Nephron progenitor cell (in vitro differentiated cells): Measurements from ENCODE around the gene C19orf25.

Experiments
- DNase-seq: peaks from one replicate; pipeline ENCODE4 v3.0.0; 2021
- H3K27ac Mint-ChIP-seq: 2 replicates; pipeline ENCODE4 v1.8.0; 2021; ENCODE audit warnings: mild to moderate bottlenecking, moderate library complexity, mixed read lengths
- H3K27me3 Mint-ChIP-seq: 2 replicates; pipeline ENCODE4 v1.8.0; 2021; ENCODE audit warnings: mild to moderate bottlenecking, low read depth, mixed read lengths; ENCODE audit not compliant: poor library complexity
- H3K36me3 Mint-ChIP-seq: 2 replicates; pipeline ENCODE4 v1.8.0; 2021; ENCODE audit warnings: low read depth, mixed read lengths
- H3K4me1 Mint-ChIP-seq: 2 replicates; pipeline ENCODE4 v1.8.0; 2021; ENCODE audit warnings: mixed read lengths
- H3K4me3 Mint-ChIP-seq: 2 replicates; pipeline ENCODE4 v1.8.0; 2021; ENCODE audit warnings: mild to moderate bottlenecking, moderate library complexity, mixed read lengths
- H3K9me3 Mint-ChIP-seq: 2 replicates; pipeline ENCODE4 v1.8.0; 2021; ENCODE audit warnings: mild to moderate bottlenecking, moderate library complexity, mixed read lengths
- TF ChIP-seq, protein P1 (sequence below): fragments of 200-600 bp; sonication (generic); IDR thresholded peaks from 2 replicates; pipeline ENCODE4 v1.5.0; 2021; ENCODE audit warnings: antibody characterized with exemption

C19orf25 gene

DNA sequence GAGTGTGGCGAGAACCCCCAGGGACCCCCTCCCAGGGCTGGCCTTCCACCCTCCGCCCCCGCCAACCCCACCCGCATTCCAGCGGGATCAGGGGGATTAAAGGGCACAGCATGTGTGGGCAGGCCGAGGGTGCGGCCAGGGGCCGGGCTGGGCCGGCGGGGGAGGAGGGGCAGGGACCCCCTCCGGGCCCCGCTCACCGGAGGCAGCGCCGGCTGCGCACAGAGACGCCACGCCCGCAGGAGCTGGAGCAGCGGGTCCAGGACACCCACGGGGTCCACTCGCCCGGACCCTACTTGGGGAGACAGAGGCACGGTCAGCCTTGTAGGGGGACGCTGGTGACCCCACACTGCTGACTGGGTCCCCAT lies 31.4 kb upstream of the C19orf25 start:
- H3K27me3 Mint-ChIP-seq = peaks cover 63% of the 10 kb centered on the region

DNA sequence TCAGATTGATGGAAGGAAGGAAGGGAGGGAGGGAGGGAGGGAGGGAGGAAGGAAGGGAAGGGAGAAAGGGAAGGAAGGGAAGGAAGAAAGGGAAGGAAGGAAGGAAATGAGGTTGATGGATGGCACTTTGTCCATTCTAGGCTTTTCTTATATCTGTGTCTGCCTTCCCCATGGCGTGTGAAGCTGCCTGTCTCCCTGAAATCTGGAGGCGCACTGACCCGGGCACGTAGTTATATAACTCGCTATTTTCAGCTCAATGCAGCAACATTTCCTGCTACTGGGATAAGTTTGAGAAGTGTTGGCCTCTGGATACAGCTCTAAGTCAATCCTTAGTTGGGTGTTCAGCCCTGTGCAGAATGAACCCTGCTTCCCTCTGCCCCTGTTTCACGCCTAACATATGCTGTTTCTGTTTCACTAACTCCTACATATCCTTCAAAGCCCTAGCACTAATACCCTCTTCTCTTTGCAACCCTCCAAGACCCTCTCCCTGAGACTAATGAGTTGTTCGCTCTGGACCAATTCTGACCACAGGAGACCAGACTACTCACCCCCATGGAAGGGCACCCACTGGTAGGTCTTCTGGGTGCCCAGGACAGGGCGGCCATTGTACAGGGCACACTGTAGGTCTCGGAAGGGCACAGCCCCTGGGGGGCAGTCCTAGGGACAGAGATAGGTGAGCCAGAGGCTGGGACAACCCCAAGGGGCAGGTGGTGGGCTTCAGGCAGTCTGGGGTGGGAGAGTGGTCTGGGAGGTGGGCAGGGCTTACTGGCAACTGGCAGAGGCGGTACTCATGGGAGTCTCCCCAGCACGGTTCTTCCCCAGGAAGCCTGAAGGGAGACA lies 30.8 kb upstream of the C19orf25 start:
- peaks cover 63% of the 10 kb centered on the region for H3K27me3 Mint-ChIP-seq
- H3K4me1 Mint-ChIP-seq = peaks cover 13% of the 10 kb centered on the region
- TF ChIP-seq, protein P1, sequence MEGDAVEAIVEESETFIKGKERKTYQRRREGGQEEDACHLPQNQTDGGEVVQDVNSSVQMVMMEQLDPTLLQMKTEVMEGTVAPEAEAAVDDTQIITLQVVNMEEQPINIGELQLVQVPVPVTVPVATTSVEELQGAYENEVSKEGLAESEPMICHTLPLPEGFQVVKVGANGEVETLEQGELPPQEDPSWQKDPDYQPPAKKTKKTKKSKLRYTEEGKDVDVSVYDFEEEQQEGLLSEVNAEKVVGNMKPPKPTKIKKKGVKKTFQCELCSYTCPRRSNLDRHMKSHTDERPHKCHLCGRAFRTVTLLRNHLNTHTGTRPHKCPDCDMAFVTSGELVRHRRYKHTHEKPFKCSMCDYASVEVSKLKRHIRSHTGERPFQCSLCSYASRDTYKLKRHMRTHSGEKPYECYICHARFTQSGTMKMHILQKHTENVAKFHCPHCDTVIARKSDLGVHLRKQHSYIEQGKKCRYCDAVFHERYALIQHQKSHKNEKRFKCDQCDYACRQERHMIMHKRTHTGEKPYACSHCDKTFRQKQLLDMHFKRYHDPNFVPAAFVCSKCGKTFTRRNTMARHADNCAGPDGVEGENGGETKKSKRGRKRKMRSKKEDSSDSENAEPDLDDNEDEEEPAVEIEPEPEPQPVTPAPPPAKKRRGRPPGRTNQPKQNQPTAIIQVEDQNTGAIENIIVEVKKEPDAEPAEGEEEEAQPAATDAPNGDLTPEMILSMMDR = no peak
- H3K27ac Mint-ChIP-seq = no peak overlapping the region
- peaks cover 4% of the 10 kb centered on the region for H3K9me3 Mint-ChIP-seq
- no peak for DNase-seq
- no peak overlapping the region for H3K4me3 Mint-ChIP-seq
- H3K36me3 Mint-ChIP-seq = no peaks in the 10 kb centered on the region

More for the DNA sequence above, 31.4 kb upstream of the C19orf25 start:
- no peak for DNase-seq
- H3K27ac Mint-ChIP-seq = no peak overlapping the region
- peaks cover 13% of the 10 kb centered on the region for H3K4me1 Mint-ChIP-seq
- peaks cover 4% of the 10 kb centered on the region for H3K9me3 Mint-ChIP-seq
- TF ChIP-seq, protein P1 = no peak
- no peaks in the 10 kb centered on the region for H3K36me3 Mint-ChIP-seq
- no peak overlapping the region for H3K4me3 Mint-ChIP-seq

DNA sequence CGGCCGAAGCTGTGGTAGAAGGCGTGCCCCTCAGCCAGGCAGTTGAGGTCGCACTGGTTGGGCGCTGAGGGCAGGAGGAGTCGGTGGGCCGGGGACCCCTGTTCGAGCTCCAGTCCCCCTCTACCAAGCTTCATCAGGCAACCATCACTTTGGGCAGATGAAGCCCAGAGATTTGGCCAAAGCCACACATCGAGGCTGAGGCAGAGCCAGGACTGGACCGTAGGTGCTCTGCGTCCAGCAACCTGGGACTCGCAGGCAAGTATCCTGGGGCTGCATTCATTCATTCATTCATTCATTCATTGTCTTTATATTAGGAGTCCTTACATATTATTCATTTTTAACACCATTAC lies 29.5 kb upstream of the C19orf25 start:
- Mint-ChIP-seq H3K27me3 (peaks cover 65% of the 10 kb centered on the region), H3K4me1 (peaks cover 22% of the 10 kb centered on the region), H3K4me3 (peak overlapping the region; percentile 55), H3K27ac (no peak overlapping the region), H3K36me3 (no peaks in the 10 kb centered on the region), H3K9me3 (peaks cover 4% of the 10 kb centered on the region)
- no peak for DNase-seq
- TF ChIP-seq, protein P1 = no peak

DNA sequence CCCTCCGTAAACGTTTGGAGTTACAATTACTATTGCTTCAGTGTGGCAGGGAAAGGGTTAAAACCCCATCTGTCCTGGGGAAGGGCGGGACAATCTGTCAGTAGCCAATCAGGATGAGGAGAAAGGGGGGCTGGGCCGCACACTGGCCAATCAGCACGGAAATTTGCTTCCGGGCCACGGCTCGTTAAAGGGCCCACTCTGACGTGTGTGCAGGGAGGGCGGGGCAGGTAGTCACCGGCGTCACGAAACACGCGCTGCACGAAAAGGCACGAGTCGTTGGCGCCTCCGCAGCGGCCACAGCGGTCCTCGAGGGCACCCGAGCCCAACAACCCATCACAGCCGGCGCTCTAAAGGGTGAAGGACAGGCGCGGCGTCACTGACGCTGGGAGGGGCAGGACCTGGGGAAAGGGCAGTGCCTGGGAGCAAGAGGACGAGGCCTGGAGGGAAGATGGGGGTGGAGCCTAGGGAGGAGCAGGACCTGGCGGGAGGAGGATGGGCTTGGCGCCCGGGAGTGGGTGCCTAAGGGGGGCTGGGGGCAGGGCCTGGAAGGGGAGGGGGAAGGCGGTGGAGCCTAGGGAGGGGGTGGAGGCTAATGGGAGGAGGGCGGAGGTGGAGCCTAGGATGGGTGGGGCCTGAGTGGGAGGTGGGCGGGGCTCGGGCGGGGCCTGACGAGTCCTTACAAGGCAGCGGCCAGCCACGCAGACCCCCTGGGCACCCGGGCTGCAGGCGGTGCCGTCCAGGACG lies 28.9 kb upstream of the C19orf25 start:
- peaks cover 71% of the 10 kb centered on the region for H3K27me3 Mint-ChIP-seq
- DNase-seq = peak; percentile 92
- peak overlapping the region; percentile 86 for H3K4me3 Mint-ChIP-seq
- H3K36me3 Mint-ChIP-seq = no peaks in the 10 kb centered on the region
- TF ChIP-seq, protein P1 = no peak
- H3K9me3 Mint-ChIP-seq = peaks cover 4% of the 10 kb centered on the region
- H3K27ac Mint-ChIP-seq = peak overlapping the region; percentile 99
- H3K4me1 Mint-ChIP-seq = peaks cover 23% of the 10 kb centered on the region

DNA sequence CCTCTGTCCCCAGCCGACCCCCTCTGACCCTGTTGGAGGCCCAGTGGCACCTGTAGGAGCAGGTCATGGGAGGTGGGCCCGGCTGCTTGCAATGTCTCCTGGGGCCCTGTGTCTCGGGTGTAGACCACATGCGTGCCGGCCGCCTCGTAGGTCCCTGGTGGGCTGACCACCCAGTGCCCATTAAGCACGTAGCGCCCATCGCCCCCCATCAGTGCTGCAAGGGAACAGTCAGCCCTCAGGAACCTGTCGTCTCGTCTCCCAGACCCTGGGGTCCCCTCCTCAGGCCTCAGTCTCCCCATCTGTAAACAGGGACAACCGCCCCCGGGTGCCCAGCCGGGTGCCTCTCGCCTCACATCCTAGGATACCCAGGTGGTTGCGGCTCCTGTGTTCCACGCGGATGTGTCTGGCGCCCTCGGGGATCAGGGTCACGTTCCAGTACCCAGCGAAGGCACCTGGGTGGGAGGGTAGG lies 28.2 kb upstream of the C19orf25 start:
- TF ChIP-seq, protein P1 = no peak
- DNase-seq = no peak
- peaks cover 4% of the 10 kb centered on the region for H3K9me3 Mint-ChIP-seq
- H3K4me3 Mint-ChIP-seq = no peak overlapping the region
- H3K27ac Mint-ChIP-seq = no peak overlapping the region
- H3K4me1 Mint-ChIP-seq = peaks cover 23% of the 10 kb centered on the region
- H3K36me3 Mint-ChIP-seq = no peaks in the 10 kb centered on the region
- H3K27me3 Mint-ChIP-seq = peaks cover 72% of the 10 kb centered on the region
